Hematopoietic multipotent progenitor cell (in vitro differentiated cells): ENCODE results near the gene PAPPA. TPM values are rescaled to one million over a fixed set of nuclear protein-coding genes. Genes with fewer than 3 reads are reported as not detected.

Experiments
- DNase-seq, 3 donors: peaks; one replicate each; pipeline ENCODE4 v3.0.0-alpha.2; 2011 to 2015; ENCODE audit warnings: low read depth in 2 of 3, low spot score in 2 of 3
- total RNA-seq: library from RNA; depleted of rRNA; stranded (reverse); fragments of >200 nt; gene quantifications from one replicate; pipeline ENCODE4 v1.2.3, GENCODE V29; 2012

The PAPPA gene
- total RNA-seq, 1 donor, result under 0.01 TPM

DNA sequence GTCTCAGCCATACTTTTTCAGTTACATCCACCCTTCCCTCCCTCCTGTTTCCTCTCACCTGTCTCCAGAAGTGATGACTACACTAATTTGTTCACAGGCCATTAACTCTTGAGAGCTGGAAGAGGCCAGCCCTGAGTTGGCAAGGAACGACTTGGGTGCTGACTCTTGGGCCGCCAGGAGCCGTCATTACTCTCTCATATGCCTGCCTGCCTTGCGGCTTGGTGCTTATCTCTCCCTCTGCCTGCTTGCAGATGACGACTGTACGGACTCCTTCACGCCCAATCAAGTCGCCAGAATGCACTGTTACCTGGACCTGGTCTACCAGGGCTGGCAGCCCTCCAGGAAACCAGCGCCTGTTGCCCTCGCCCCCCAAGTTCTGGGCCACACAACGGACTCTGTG is 66.1 kb downstream of the PAPPA start:
- no peak for DNase-seq

DNA sequence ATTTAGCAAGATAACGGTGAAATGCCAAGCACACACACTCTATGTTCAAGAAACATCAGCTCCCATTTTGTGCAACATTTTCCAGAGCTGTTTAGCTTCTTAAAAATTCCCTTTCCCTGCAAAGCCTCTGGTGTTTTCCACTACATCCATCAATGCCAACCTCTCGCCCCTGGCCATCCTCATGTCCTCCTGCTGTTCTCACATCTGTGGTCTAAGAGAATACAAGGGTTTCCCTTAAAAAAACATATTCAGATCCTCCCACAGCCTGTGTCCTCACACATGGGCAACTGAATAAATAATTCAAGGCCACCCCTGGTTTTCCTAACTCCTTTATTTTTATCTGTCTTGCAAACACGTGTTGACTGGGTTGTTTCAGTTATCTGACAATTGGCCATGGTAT is 70.3 kb downstream of the PAPPA start:
- DNase-seq, result no peak

DNA sequence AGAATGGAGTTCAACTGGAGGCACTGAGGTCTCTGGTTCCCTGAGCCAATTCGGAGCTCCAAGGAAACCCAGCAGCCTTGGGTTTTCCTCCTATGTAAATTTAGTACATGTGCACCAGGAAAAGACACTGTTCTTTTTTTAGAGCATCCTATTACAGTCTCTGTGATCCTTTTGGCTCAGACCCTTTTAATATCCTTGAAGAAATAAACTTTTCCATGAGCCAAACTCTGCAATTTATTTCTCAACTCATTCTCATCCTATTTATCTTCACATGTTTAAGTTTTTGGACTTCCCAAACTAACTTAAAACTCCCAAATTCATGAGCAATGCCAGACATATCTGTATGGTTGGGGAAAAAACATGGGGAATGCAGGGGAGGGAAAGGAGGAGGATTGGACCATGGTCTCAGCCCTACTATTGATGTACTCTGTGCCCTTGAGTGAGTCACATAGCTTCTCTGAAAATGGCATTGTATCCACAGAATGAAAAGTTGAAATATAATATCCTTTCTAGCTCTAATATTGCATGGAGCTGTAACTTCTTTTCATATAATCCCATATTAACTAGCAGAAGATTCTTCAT is 76.6 kb downstream of the PAPPA start:
- DNase-seq, result no peak

GRCh38 chr9:116232424-116233159 is 79.0 kb downstream of the PAPPA start:
- no peak for DNase-seq

DNA sequence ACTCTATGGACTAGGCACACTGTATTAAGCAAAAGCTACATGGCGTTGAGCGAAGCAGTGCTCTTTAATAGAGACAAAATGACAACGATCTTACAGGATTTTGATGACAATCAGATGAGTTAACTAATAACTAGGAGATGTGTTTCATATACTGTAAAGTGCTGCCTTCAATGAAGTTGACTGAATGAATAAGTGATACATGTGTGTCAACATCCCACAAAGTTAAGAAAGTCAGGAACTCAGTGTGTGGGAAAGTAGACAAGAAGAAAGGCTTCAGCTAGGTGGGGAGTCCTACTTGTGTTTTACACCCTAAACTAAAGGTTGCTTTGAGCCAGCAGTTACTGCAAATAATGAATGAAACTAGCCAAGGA is 79.6 kb downstream of the PAPPA start:
- no peak for DNase-seq

DNA sequence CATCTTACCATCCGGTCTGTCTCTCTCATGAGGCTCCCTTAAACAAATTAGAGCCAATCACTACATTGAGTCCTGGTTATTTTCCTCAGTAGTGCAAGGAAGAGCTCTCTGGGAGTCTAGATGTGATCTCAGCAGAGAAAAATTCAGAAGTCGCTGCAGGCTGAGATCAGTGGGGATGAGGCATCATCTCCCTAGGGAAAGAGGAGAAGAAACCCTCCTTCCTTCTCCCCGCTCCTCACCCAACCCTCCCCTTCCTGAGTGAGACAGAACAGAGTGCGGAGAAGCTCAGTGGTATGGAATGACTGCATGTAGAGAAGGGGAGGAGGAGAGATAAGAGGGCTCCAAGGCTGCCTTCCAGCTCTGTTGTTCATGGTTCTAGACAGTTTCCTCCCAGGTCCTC is 80.5 kb downstream of the PAPPA start:
- DNase-seq, result no peak

DNA sequence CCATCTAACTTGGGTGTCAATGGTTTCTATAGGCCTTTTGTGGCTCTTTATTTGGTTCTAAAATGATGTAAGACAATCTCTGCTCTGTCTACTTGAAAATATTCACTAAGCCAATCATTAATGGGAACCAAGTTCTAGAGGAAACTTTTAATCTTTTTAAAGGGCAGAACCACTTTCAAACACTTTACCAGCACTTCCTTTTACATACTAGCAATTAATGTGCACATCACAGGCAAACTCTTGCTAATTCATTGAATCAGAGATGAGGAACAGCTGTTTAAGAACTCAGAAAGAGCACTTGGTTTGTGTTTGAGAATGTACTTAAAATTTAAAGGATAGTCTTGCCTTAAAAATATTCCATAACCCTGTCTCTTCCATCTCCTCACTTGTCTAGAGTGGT is 83.4 kb downstream of the PAPPA start:
- no peak for DNase-seq

DNA sequence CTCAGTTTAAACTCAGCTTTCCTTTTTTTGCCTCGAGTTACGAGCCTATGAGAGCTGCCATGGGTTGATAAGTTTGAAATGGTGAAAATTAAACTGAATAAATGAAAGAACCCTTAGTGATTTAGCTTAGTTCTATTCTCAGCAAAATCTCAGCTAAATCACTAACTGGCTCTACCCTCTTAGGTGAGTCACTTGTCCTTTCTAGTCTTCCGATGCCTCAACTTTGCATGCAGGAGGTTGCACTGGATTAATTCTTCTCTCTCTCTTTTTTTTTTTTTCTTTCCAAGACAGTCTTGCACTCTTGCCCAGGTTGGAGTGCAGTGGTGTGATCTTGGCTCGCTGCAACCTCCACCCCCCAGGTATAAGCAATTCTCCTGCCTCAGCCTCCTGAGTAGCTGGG is 83.9 kb downstream of the PAPPA start:
- no peak for DNase-seq

- DNase-seq, result no peak
Observed at GRCh38 chr9:116238225-116238624, 84.6 kb downstream of the PAPPA start.

DNA sequence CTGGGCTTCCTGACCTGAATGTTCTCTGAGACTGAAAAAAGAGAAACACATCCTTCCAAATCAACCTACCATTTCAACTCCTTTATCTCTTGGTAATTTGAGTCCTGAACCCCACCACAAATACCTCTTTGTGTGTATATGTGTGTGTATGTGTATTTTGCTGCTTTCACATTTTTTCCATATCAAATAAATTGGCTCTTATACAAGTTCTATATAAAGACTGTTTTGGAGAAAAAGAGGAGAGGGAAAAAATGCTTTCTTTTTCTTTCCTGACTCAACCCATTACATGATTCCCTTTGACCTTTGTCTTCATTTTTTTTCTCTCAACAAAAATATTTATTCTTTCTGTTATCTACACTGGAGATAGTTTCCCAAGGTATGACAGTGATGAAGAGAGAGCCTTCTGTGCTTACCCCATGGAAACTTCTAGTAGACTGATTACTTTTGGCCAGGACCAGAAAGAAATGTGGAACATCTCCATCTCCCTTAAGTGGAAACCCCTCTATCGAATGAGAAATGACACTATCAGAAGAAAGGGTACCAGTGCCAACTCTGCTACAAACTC is 85.3 kb downstream of the PAPPA start:
- no peak for DNase-seq

DNA sequence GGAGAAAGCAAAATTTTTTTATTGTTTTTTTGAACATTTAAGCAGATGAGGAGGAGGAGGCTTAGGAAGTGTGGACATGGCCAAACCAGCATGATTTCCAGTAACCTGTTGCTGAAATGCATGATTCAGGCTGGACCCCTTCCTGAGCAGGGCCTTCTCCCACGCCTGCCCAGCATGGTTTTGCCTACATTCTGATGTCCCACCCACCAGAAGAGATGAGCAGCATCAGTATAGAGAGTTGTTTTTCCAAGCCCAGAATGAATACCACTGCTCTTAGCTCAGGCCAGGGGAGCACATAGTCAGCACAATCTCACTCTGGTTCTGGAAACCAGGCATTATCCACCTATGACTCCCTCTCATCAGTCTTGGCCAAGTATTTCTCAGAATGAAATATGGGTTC is 90.1 kb downstream of the PAPPA start:
- no peak for DNase-seq

DNA sequence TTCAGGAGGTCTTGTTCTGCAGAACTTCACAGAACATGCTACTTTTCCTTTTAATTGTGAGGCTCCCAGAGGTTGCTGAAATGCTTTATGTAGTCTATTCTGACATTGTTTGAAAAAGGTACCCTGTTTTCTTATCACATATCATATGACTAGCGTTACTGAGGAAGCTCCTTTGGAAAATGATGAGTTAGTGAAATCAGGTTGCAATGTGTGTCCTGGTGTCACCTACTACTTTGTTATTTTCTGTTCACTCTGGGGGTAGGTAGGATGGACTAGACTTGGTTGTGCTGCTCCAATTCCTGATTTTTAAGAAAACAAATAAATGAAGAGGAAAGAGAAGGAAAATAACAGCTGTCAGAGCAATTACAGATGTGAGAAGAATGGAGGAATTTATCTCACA is 93.7 kb downstream of the PAPPA start:
- no peak for DNase-seq

- no peak for DNase-seq
Observed at GRCh38 chr9:116247791-116248374, 94.3 kb downstream of the PAPPA start.

GRCh38 chr9:116250891-116251290 is 97.3 kb downstream of the PAPPA start:
- DNase-seq, result no peak

GRCh38 chr9:116251366-116251765 is 97.8 kb downstream of the PAPPA start:
- no peak for DNase-seq

DNA sequence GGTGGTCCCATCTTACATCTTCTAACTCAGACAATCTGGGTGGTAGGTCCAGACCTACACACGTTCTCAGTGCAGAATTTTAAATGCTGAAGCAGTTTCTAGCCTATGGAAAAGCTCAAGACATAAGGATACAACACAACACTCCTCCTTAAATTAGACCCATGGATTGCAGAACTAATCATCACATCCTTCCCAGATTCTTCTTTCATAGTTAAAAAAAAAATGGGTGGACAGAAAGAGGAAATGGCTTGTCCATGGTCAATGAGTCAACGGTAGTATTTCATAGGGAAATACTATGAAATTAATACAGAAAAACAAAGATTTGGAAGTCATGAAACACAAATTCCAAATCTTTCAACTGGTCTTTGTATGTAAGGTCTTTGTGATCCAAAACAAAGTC is 106.9 kb downstream of the PAPPA start:
- DNase-seq, result no peak

DNA sequence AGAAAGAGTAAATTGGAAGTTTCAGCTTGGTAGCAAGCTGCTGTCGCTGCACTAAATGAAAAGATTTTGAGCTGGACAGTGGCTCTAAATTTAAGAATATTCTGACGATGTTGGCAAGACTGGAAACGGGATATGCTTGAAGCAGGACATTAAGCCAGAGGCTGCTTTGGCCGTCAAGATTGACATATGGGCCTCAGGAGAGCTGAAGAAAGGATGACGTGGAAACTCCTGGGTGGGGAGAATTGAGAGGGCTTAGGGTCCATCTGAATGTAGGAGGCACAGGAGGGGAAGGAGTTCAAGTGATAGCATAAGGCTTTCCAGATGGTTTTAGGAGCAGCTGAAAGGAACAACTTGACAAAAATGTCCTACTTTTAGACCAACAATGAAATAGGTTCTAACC is 108.9 kb downstream of the PAPPA start:
- DNase-seq, result no peak

- no peak for DNase-seq
Observed at GRCh38 chr9:116264361-116264760, 110.8 kb downstream of the PAPPA start.

DNA sequence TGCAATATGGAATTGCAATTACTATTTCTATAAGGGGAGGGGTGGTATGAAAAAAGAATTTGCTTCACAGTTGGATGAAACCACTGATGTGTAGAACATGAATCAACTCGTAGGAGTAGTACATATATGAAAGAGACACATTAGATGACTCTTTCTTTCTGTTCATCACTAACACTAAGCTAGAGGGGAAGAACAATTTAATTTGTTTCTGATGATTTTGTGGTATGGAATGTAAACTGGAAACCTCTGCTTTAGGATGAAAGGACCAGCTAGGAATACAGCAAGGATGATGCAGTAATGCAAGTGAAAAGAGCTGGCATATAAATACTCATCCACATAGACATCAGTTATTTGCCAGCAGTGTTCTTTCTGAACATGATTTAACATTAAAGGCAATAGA is 113.4 kb downstream of the PAPPA start:
- DNase-seq, result no peak

GRCh38 chr9:116269250-116269649 is 115.7 kb downstream of the PAPPA start:
- DNase-seq, result no peak

DNA sequence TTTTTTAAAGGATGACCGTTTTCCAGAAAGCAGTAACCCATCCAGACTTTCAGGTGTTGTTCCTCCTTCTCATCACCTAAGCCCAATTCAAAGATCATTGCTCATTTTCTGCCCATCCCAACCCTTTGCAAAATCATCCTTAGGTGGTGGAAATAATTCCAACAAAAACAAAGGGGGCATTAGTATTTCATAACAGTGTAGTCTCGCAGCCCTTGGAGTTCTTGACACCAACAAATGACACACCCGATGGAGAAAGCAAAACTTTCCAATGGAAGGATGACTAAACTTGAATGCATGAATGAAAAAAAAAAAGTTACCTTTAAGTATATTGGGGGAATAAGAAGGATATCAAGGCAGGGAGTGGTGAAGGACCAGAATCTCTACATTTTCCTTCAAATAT is 117.0 kb downstream of the PAPPA start:
- no peak for DNase-seq

DNA sequence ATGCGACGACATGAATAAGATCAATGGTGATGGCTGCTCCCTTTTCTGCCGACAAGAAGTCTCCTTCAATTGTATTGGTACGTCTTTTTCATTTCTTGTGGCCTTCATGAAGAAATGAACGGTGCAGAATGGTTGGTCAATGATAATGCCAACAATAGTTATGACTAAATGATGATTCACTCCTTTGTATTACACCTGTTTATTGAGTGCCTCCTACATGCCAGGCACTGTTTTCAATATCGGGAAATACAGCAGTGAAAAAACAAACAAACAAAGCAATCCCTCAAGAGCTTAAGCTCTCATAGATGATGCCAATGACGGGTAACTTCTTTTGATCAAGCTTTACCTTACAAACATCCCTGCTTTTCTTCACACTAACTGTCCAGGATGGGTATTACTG is 117.7 kb downstream of the PAPPA start:
- no peak for DNase-seq
